ENCODE measurements around the gene JAZF1.

GRCh38 chr7:28026237-28026636 is 154.4 kb downstream of the JAZF1 start:
- TF ChIP-seq POLR2A (IDR thresholded peaks at IDR 0.05), result no peak
- TF ChIP-seq, protein P1, sequence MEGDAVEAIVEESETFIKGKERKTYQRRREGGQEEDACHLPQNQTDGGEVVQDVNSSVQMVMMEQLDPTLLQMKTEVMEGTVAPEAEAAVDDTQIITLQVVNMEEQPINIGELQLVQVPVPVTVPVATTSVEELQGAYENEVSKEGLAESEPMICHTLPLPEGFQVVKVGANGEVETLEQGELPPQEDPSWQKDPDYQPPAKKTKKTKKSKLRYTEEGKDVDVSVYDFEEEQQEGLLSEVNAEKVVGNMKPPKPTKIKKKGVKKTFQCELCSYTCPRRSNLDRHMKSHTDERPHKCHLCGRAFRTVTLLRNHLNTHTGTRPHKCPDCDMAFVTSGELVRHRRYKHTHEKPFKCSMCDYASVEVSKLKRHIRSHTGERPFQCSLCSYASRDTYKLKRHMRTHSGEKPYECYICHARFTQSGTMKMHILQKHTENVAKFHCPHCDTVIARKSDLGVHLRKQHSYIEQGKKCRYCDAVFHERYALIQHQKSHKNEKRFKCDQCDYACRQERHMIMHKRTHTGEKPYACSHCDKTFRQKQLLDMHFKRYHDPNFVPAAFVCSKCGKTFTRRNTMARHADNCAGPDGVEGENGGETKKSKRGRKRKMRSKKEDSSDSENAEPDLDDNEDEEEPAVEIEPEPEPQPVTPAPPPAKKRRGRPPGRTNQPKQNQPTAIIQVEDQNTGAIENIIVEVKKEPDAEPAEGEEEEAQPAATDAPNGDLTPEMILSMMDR (IDR thresholded peaks at IDR 0.05), result no peak
